H1 (cell line): Measurements from ENCODE around the gene CDH1. TPM values are rescaled to one million over a fixed set of nuclear protein-coding genes. Genes with fewer than 3 reads are reported as not detected.

Experiments used
- CTCF ChIA-PET: fragments of 300-600 bp; sonication (Branson Sonifier 250); formaldehyde crosslinking; loops from one replicate; lab custom pipeline; 2021; ENCODE audit not compliant: partially characterized antibody; lab: Charles Lee
- POLR2A ChIA-PET: fragments of 300-600 bp; sonication (Branson Sonifier 250); formaldehyde crosslinking; loops from one replicate; lab custom pipeline; 2021; ENCODE audit warnings: inconsistent platforms; ENCODE audit not compliant: partially characterized antibody; lab: Charles Lee
- DNase-seq, 2 experiments: peaks; one replicate each; pipeline versions ENCODE4 v3.0.0 to v3.0.0-alpha.2; 2010 to 2022; ENCODE audit warnings: low spot score in 2 of 2, low read depth in 1 of 2, mixed read lengths in 1 of 2
- FAIRE-seq: peaks from 2 replicates; lab custom pipeline; 2011; peaks lifted over from hg19 to GRCh38; lab: Jason Lieb, UNC
- H2AFZ ChIP-seq: 2 replicates; pipeline ENCODE4 v1.8.1; 2012; ENCODE audit warnings: low read length, inconsistent platforms
- H2AK5ac ChIP-seq: 2 replicates; pipeline ENCODE4 v1.6.1; 2013; ENCODE audit warnings: low read depth, low read length
- H2BK120ac ChIP-seq: replicated peaks from 2 replicates; pipeline ENCODE3; 2013; ENCODE audit warnings: low read depth, low read length, inconsistent platforms
- H2BK12ac ChIP-seq: 2 replicates; pipeline ENCODE4 v1.6.1; 2013; ENCODE audit warnings: low read depth, low read length
- H2BK15ac ChIP-seq: 2 replicates; pipeline ENCODE4 v1.6.1; 2013; ENCODE audit warnings: low read length
- H2BK20ac ChIP-seq: 2 replicates; pipeline ENCODE4 v1.6.1; 2013; ENCODE audit warnings: low read length
- H2BK5ac ChIP-seq: 2 replicates; pipeline ENCODE4 v1.6.1; 2013; ENCODE audit warnings: low read depth, low read length
- H3K14ac ChIP-seq: 2 replicates; pipeline ENCODE4 v1.6.1; 2013; ENCODE audit warnings: inconsistent platforms; ENCODE audit not compliant: insufficient read length
- H3K18ac ChIP-seq: 2 replicates; pipeline ENCODE4 v1.6.1; 2013; ENCODE audit warnings: low read length; ENCODE audit errors: extremely low read depth
- H3K23ac ChIP-seq: 2 replicates; pipeline ENCODE4 v1.6.1; 2013; ENCODE audit warnings: inconsistent platforms; ENCODE audit not compliant: insufficient read length
- H3K23me2 ChIP-seq: 2 replicates; pipeline ENCODE4 v1.6.1; 2013; ENCODE audit warnings: low read depth, low read length
- H3K27ac ChIP-seq: 2 replicates; pipeline ENCODE4 v1.6.1; 2011; ENCODE audit warnings: low read depth, low read length, inconsistent platforms
- H3K27me3 ChIP-seq, 4 experiments: replicated peaks in 1 of 4; 1 replicate in 1 of 4; 2 replicates in 3 of 4; pipeline versions ENCODE4 v1.6.1 to v1.8.1; 2011 to 2013; ENCODE audit warnings: low read length in 3 of 4, mild to moderate bottlenecking in 3 of 4, inconsistent platforms in 2 of 4, mixed read lengths in 2 of 4, moderate library complexity in 1 of 4; ENCODE audit not compliant: control insufficient read depth in 3 of 4, insufficient read depth in 3 of 4; ENCODE audit errors: extremely low read depth in 1 of 4
- H3K36me3 ChIP-seq, 4 experiments: 2 replicates each; pipeline versions ENCODE4 v1.6.1 to v1.8.1; 2011 to 2013; ENCODE audit warnings: mild to moderate bottlenecking in 4 of 4, low read length in 3 of 4, moderate library complexity in 2 of 4, control low read depth in 1 of 4, inconsistent platforms in 1 of 4; ENCODE audit not compliant: insufficient read depth in 4 of 4, control insufficient read depth in 2 of 4
- H3K4ac ChIP-seq: replicated peaks from 2 replicates; pipeline ENCODE3; 2013; ENCODE audit warnings: low read length, low read depth, mixed read lengths, inconsistent platforms; ENCODE audit not compliant: insufficient read length
- H3K4me1 ChIP-seq, 4 experiments: replicated peaks in 1 of 4; 1 replicate in 1 of 4; 2 replicates in 3 of 4; pipeline versions ENCODE4 v1.6.1 to v1.8.1; 2011 to 2013; ENCODE audit warnings: low read length in 3 of 4, inconsistent platforms in 2 of 4, mixed read lengths in 1 of 4; ENCODE audit not compliant: insufficient read depth in 4 of 4, control insufficient read depth in 3 of 4
- H3K4me2 ChIP-seq, 2 experiments: 2 replicates each; pipeline versions ENCODE4 v1.6.1 to v1.8.1; 2011 to 2013; ENCODE audit warnings: low read depth in 2 of 2, low read length in 2 of 2, control low read depth in 1 of 2, inconsistent platforms in 1 of 2, mild to moderate bottlenecking in 1 of 2; ENCODE audit not compliant: insufficient read depth in 1 of 2
- H3K4me3 ChIP-seq, 4 experiments: fragments of 200-600, 300-600 bp in 1 of 4; sonication (generic), shearing (Covaris generic), sonication (Bioruptor Twin) in 1 of 4; 2 replicates each; pipeline versions ENCODE4 v1.5.1 to v1.8.1; 2011 to 2016; ENCODE audit warnings: low read length in 4 of 4, low read depth in 3 of 4, control low read depth in 2 of 4, inconsistent platforms in 2 of 4, mild to moderate bottlenecking in 2 of 4, mixed read lengths in 1 of 4, moderate library complexity in 1 of 4; ENCODE audit not compliant: insufficient read depth in 2 of 4; ENCODE audit errors: extremely low read depth in 1 of 4
- H3K56ac ChIP-seq: replicated peaks from 2 replicates; pipeline ENCODE3; 2013; ENCODE audit warnings: low read depth, mild to moderate bottlenecking, mixed read lengths, low read length, inconsistent platforms; ENCODE audit not compliant: insufficient read length
- H3K79me1 ChIP-seq: 2 replicates; pipeline ENCODE4 v1.6.1; 2013; ENCODE audit warnings: low read depth, low read length, control low read depth
- H3K79me2 ChIP-seq, 2 experiments: 2 replicates each; pipeline versions ENCODE4 v1.6.1 to v1.8.1; 2012 to 2013; ENCODE audit warnings: low read length in 2 of 2, mild to moderate bottlenecking in 2 of 2, inconsistent platforms in 1 of 2; ENCODE audit not compliant: insufficient read depth in 2 of 2, control insufficient read depth in 1 of 2
- H3K9ac ChIP-seq, 4 experiments: replicated peaks in 1 of 4; 1 replicate in 1 of 4; 2 replicates in 3 of 4; pipeline versions ENCODE4 v1.6.1 to v1.8.1; 2011 to 2013; ENCODE audit warnings: low read depth in 3 of 4, low read length in 3 of 4, control low read depth in 2 of 4, mild to moderate bottlenecking in 2 of 4, moderate library complexity in 2 of 4, inconsistent platforms in 1 of 4; ENCODE audit errors: extremely low read depth in 1 of 4
- H3K9me3 ChIP-seq, 2 experiments: 2 replicates each; pipeline versions ENCODE4 v1.6.1 to v1.8.1; 2012 to 2013; ENCODE audit warnings: mild to moderate bottlenecking in 2 of 2, moderate library complexity in 2 of 2, control low read depth in 1 of 2, inconsistent platforms in 1 of 2, low read depth in 1 of 2, low read length in 1 of 2, mixed read lengths in 1 of 2; ENCODE audit not compliant: insufficient read depth in 2 of 2
- H4K20me1 ChIP-seq, 2 experiments: replicated peaks in 1 of 2; 2 replicates each; pipeline versions ENCODE3 to v1.8.1; 2011 to 2013; ENCODE audit warnings: inconsistent platforms in 2 of 2, low read length in 2 of 2, mild to moderate bottlenecking in 1 of 2; ENCODE audit not compliant: insufficient read depth in 2 of 2, control insufficient read depth in 1 of 2
- H4K5ac ChIP-seq: 2 replicates; pipeline ENCODE4 v1.6.1; 2013; ENCODE audit warnings: low read length, low read depth, mixed read lengths, inconsistent platforms; ENCODE audit not compliant: insufficient read length
- H4K8ac ChIP-seq: 2 replicates; pipeline ENCODE4 v1.8.0; 2013; ENCODE audit warnings: mild to moderate bottlenecking, moderate library complexity, low read length, inconsistent platforms; ENCODE audit not compliant: insufficient read depth; ENCODE audit errors: extremely low read depth
- H4K91ac ChIP-seq: replicated peaks from 2 replicates; pipeline ENCODE3; 2013; ENCODE audit warnings: low read length, mixed read lengths, inconsistent platforms; ENCODE audit not compliant: insufficient read length
- SP4 ChIP-seq: IDR thresholded peaks from 2 replicates; pipeline ENCODE4 v1.6.1; 2012; ENCODE audit warnings: low read length, inconsistent platforms
- WGBS, 2 experiments: shearing (Covaris generic) in 1 of 2; methylation state at CpG; one replicate each; pipeline versions ENCODE4 v1.1.6 to v1.1.7; 2013 to 2015; ENCODE audit warnings: low lambda C conversion rate in 2 of 2, mixed read lengths in 2 of 2, inconsistent platforms in 1 of 2, low coverage in 1 of 2, missing lambda C conversion rate in 1 of 2; ENCODE audit not compliant: insufficient replicate concordance in 2 of 2, insufficient coverage in 1 of 2, insufficient read length in 1 of 2; ENCODE audit errors: extremely low coverage in 1 of 2, missing lambda C conversion rate in 1 of 2; 5-methylcytosine and 5-hydroxymethylcytosine counted together
- polyA plus RNA-seq, 7 experiments: library from polyadenylated mRNA; depleted of rRNA in 3 of 7; stranded (reverse) in 5 of 7; unstranded in 2 of 7; fragments of >200 nt in 5 of 7; fragments of 200-250 nt in 2 of 7; gene quantifications; 1 replicate in 5 of 7; 2 replicates in 1 of 7; 4 replicates in 1 of 7; pipeline versions ENCODE4 v1.2.1 to v1.2.3, GENCODE V29; 2011 to 2013; ENCODE audit warnings: missing spikeins in 2 of 7, mixed read lengths in 2 of 7
- total RNA-seq: library from RNA; stranded (reverse); fragmentation: NEBNext Ultra II Directional; extraction: Animal tissue kit (Norgen Biotek cat#: 25700); gene quantifications from 2 replicates; pipeline ENCODE4 v1.2.1, GENCODE V29; 2021

The CDH1 gene
- total and polyA plus RNA-seq, 2 of the 8 experiments (the other 6 are each of a cell fraction or from before 2014, with no cell fraction given) = 133 to 265 TPM

DNA sequence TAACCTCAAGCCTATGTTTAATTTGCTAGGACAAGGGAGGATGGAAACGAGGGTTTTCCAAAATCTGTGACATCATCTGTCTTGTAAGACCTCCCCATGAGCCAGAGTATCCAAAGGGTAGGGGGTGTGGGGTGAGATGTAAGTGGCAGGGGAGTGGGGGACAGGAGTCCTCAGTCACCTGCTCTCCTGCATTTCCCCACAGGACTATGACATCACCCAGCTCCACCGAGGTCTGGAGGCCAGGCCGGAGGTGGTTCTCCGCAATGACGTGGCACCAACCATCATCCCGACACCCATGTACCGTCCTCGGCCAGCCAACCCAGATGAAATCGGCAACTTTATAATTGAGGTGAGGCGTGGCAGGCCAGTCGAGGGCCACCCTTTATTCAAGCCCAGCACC lies 41.5 kb upstream of the CDH1 start:
- Histone ChIP-seq H3K36me3 (peaks cover 23 to 75% (median 55%) of the 10 kb centered on the region in 4 experiments), H3K4me3 (no peak overlapping the region), H3K4me2 (no peak overlapping the region), H4K5ac (no peak overlapping the region), H3K23me2 (no peaks in the 10 kb centered on the region), H3K9ac (no peak overlapping the region), H3K14ac (no peak overlapping the region), H3K18ac (no peak overlapping the region), H3K4me1 (no peaks in the 10 kb centered on the region), H3K56ac (no peak overlapping the region), H3K79me1 (no peaks in the 10 kb centered on the region; the same call in 1 of the 2 replicates), H3K79me2 (no peaks in the 10 kb centered on the region), H2AFZ (no peak overlapping the region), H2BK20ac (no peak overlapping the region), H2BK12ac (no peak overlapping the region), H4K20me1 (peaks cover 0 to 2% of the 10 kb centered on the region in 2 experiments), H2BK5ac (no peak overlapping the region), H2BK15ac (no peak overlapping the region), H3K27ac (no peak overlapping the region), H3K27me3 (no peaks in the 10 kb centered on the region; a peak in 1 of 7 replicates), H4K91ac (no peak overlapping the region), H2AK5ac (no peak overlapping the region), H2BK120ac (no peak overlapping the region), H3K23ac (no peak overlapping the region), H3K4ac (no peak overlapping the region), H4K8ac (no peak overlapping the region), H3K9me3 (no peaks in the 10 kb centered on the region)
- ChIA-PET POLR2A (interaction anchor here (0.5 to 0.6 kb wide), 2 partner anchors 10 to 47 kb away, joined by 3 read pairs; no protein-coding TSS in a partner anchor), CTCF (interaction anchor here (1.0 to 2.2 kb wide), 4 partner anchors 105 to 175 kb away, joined by 4 to 5 read pairs (median 4); no protein-coding TSS in a partner anchor)
- WGBS, 2 experiments = 85% methylated on average over 11 of the region's 11 CpGs; no CpG with 5 or more reads in 1 of the 2 experiments
- FAIRE-seq (no peak), DNase-seq (no peak)
- no peak for TF ChIP-seq SP4
